ENCODE measurements around the gene LYRM2. TPM values are rescaled to one million over a fixed set of nuclear protein-coding genes. Genes with fewer than 3 reads are reported as not detected.
A peak's percentile ranks its signal among the peaks of the same experiment; 100 is the strongest.

Gene LYRM2
- total RNA-seq, 1 experiment from 2014 or later: 26.3 TPM

GRCh38 chr6:89638320-89639195, at the start of gene LYRM2 (continued):
- TF ChIP-seq EZH2 (IDR thresholded peaks at IDR 0.05) (no peak), TCF7L2 (IDR thresholded peaks at IDR 0.05; ENCODE audit: borderline replicate concordance, extremely low read depth, insufficient read depth, insufficient read length) (peak; percentile 14), ELF1 (IDR thresholded peaks at IDR 0.05; ENCODE audit: borderline replicate concordance, low read depth) (peak; percentile 80), ZFX (IDR thresholded peaks at IDR 0.05) (peak; percentile 68), POLR2A (IDR thresholded peaks at IDR 0.05; ENCODE audit: borderline replicate concordance, extremely low read depth, insufficient read depth, insufficient read length) (no peak), CEBPB (IDR thresholded peaks at IDR 0.05; ENCODE audit: low read depth) (no peak), POLR2AphosphoS5 (IDR thresholded peaks at IDR 0.05; ENCODE audit: low read depth, low read length) (peak; percentile 92), RAD21 (IDR thresholded peaks at IDR 0.05; ENCODE audit: low read depth) (no peak)

DNA sequence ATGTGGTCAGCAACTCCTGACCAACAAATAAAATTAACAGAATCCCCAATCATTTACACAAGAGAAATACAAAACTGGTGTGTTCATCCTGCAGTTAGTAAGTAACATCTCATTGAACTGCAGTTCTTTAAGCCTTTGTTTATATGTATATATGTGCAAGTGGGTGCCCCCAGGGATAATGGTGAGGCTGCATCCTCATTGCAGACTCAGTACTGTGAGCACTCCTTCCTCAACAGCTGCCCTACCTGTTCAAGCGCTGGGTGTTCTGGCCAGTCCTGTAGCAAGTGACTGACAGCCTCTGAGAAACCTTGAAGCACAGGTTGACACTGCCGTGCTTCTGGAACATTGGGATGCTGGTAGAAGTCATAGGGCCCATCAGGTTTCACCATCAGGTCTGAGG, 49.8 kb upstream of the LYRM2 start:
- Histone ChIP-seq H3K9me2 (ENCODE audit: insufficient read depth) (no peaks in the 10 kb centered on the region), H4K20me1 (ENCODE audit: insufficient read depth) (no peaks in the 10 kb centered on the region), H3K4me3 (replicated peaks in 1 of 2; ENCODE audit: low read depth in 1 of 2, low read length in 2 of 2) (no peak overlapping the region), H3K9ac (ENCODE audit: low read length) (no peak overlapping the region), H3K79me2 (ENCODE audit: insufficient read depth, low read length) (no peaks in the 10 kb centered on the region), H3K36me3 (ENCODE audit: control insufficient read depth in 1 of 2, insufficient read depth in 2 of 2, low read length in 2 of 2) (peaks cover 62 to 85% of the 10 kb centered on the region in 2 experiments), H3K27ac (ENCODE audit: low read depth, low read length) (no peak overlapping the region), H3K4me2 (ENCODE audit: low read length) (no peak overlapping the region), H3K4me1 (ENCODE audit: control insufficient read depth in 1 of 2, insufficient read depth in 2 of 2, low read length in 2 of 2) (no peaks in the 10 kb centered on the region), H2AFZ (ENCODE audit: low read depth, low read length, poor library complexity, severe bottlenecking) (no peak overlapping the region), H3K27me3 (ENCODE audit: insufficient read depth, low read length) (no peaks in the 10 kb centered on the region), H3K9me3 (ENCODE audit: control insufficient read depth in 1 of 2, insufficient read depth in 1 of 2, low read depth in 1 of 2, low read length in 2 of 2) (no peaks in the 10 kb centered on the region)
- intact Hi-C loops (cut with micrococcal nuclease): no loop called here
- ChIA-PET CTCF (no interaction called here), POLR2A (no interaction called here), RAD21 (ENCODE audit: low non-redundant PET in 1 of 2, low total read pairs in 2 of 2, uncharacterized antibody in 2 of 2, unreplicated experiment in 2 of 2) (no interaction called here)
- no peak for DNase-seq (ENCODE audit: low read depth, low spot score)
- BruUV-seq (replicated peaks): no TSS peak
- no peak for ATAC-seq
- TF ChIP-seq SP1 (IDR thresholded peaks at IDR 0.05; ENCODE audit: low read depth): no peak
- TF ChIP-seq ELF1 (IDR thresholded peaks at IDR 0.05; ENCODE audit: borderline replicate concordance, low read depth): no peak
- no peak for TF ChIP-seq YY1 (IDR thresholded peaks at IDR 0.05; ENCODE audit: extremely low read depth, insufficient replicate concordance, low read depth, low read length)
- TF ChIP-seq SIN3A (IDR thresholded peaks at IDR 0.05; ENCODE audit: low read depth): no peak
- TF ChIP-seq POLR2A (IDR thresholded peaks at IDR 0.05; ENCODE audit: borderline replicate concordance, extremely low read depth, insufficient read depth, insufficient read length): no peak

Measured in HCT116 (cell line).